ENCODE data around the gene HAVCR2.
A peak's percentile ranks its signal among the peaks of the same experiment; 100 is the strongest.
"Not testable (repeated sequence)": the region's sequence is repeated elsewhere in the genome, so short reads cannot be mapped to it uniquely, and the experiment has no call there.

The HAVCR2 gene

DNA sequence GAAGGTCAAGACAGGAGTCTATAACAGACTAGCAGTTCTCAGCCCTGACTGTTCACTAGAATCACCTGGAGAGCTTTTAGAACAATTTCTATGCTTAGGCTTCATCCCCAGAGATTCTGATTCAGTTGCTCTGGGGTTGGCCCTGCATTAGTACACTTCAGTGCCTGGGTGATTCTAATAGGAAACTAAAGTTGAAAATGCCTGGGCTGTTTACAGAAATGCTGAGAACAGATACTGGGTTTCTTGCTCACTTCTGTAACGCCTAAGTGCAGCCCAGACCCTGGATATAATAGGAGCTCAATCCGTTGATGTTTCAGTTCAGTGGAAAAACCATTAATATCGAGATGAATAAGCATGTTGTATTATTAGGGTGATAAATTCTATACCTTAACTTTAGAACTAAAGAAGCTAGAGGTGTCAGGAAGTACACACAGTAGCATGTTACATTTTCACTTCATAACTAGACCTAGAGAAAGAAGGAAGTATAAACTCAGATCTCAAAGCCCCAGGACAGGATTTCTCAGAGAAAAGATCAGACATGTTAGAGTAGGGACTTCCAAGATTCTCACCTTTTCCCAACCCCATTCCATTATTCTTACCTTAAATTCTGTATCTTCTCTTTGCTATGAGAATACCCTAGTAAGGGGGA, 20.4 kb downstream of the HAVCR2 start:
- no peak for DNase-seq (ENCODE audit: low spot score)

- DNase-seq (ENCODE audit: low spot score): no peak
Measured at GRCh38 chr5:157086751-157087359, 22.0 kb downstream of the HAVCR2 start.

GRCh38 chr5:157085930-157086329, 22.9 kb downstream of the HAVCR2 start:
- no peak for DNase-seq (ENCODE audit: low spot score)

GRCh38 chr5:157080286-157080685, 28.6 kb downstream of the HAVCR2 start:
- no peak for DNase-seq (ENCODE audit: low spot score)

- DNase-seq (ENCODE audit: low spot score): no peak
Measured at GRCh38 chr5:157076558-157076957, 32.3 kb downstream of the HAVCR2 start.

GRCh38 chr5:157072508-157072907, 36.3 kb downstream of the HAVCR2 start:
- peak; percentile 63 for DNase-seq (ENCODE audit: low spot score)

DNA sequence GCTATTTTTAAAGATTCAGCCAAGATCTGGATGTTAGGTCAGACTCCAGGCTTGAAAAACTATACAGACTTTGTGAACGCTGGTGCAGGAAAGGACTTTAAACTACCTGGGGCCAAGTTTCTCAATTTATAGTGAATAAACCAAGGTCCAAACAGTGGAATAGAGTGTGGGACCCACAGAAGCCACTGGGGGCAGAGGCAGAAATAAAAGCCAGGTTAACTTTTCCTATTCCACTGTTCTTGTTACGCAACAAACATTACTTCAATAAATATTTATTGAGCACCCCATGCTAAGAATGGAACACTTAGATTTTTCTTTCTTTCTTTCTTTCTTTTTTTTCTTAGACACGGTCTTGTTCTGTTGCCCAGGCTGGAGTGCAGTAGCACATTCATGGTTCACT, 38.9 kb downstream of the HAVCR2 start:
- no peak for DNase-seq (ENCODE audit: low spot score)

GRCh38 chr5:157068785-157069184, 40.1 kb downstream of the HAVCR2 start:
- DNase-seq (ENCODE audit: low spot score): no peak

DNA sequence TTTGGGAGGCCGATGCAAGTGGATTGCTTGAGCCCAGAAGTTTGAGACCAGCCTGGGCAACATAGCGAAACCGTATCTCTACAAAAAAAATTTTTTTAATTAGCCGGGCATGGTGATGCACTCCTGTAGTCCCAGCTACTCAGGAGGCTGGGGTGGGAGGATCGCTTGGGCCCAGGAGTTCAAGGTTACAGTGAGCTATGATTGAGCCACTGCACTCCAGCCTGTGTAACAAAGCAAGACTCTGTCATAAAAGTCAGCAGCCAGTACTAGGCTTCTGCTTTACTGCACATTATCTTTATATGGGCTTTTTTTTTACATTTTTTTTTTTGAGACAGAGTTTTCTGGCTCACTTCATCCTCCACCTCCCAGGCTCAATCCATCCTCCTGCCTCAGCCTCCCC, 40.5 kb downstream of the HAVCR2 start:
- DNase-seq (ENCODE audit: low spot score): no peak

DNA sequence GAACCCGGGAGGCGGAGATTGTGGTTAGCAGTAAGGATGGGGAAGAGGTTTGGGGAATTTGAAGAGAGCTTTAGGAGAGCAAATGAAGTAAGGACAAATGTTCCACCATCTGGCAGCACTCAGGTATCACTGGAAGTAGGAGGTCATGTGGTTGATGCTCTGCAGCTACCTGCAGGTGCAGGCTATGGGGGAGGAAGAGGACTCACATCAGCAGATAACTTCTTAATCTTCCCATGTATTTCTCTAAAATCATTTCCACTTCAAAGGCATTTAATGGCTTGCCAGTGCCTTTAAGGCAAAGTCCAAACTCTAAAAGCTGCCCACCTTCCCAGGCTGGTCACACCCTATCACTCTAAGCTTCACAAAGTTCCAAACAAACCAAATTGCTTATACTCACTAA, 41.8 kb downstream of the HAVCR2 start:
- DNase-seq (ENCODE audit: low spot score): no peak

DNA sequence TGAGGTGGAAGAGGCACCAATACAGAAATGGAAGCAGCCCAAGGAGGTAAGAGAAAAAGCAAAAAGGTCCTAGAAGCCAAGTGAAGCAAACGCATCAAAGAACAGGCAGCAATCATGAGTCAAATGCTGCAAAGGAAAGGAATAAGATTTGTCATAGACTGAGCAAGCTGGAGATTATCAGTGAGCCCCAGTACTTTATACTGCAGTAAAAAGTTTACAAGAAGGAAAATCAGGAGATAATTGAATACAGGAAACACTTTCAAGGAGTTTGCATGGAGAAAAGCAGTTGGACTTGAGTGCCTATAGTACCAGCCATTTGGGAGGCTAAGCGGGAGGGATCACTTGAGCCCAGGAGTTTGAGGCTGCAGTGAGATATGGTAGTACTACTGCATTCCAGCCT, 42.8 kb downstream of the HAVCR2 start:
- no peak for DNase-seq (ENCODE audit: low spot score)

DNA sequence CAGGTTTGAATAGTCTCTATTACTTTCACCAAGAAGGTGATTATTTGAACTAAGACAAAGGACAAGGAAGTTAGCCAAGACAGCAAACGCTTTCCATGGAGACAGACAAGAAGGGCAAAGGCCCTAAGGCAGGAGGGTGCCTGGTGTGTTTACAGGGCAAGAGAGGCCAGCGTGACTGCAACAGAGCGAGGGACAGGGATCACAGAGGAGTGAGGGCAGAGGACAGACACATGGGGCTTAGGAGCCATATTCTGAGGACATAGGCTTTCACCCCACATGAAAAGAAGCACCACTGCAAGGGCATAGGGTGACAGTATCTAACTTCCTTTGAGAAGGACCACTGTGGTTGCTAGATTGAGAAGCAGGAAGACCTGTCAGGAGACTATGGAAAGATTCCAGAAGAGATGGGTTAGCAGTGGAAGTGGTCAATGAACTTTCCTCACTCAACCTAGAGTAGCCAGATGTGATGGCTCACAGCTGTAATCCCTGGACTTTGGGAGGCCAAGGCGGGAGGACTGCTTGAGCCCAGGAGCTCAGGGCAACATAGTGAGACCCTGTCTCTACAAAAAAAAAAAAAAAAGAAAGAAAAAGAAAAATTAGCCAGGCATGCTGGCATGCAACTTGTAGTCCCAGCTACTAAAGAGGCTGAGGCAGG, 44.9 kb downstream of the HAVCR2 start:
- DNase-seq (ENCODE audit: low spot score): no peak

GRCh38 chr5:157059891-157060290, 49.0 kb downstream of the HAVCR2 start:
- no peak for DNase-seq (ENCODE audit: low spot score)

- peak; percentile 61 for DNase-seq (ENCODE audit: low spot score)
Measured at GRCh38 chr5:157059093-157059539, 49.7 kb downstream of the HAVCR2 start, which contains the start of gene HAVCR1. Gene HAVCR1, minus strand, starts transcription at chr5:157059116. Its CDS starts 1,173 bp downstream, at chr5:157057943.

DNA sequence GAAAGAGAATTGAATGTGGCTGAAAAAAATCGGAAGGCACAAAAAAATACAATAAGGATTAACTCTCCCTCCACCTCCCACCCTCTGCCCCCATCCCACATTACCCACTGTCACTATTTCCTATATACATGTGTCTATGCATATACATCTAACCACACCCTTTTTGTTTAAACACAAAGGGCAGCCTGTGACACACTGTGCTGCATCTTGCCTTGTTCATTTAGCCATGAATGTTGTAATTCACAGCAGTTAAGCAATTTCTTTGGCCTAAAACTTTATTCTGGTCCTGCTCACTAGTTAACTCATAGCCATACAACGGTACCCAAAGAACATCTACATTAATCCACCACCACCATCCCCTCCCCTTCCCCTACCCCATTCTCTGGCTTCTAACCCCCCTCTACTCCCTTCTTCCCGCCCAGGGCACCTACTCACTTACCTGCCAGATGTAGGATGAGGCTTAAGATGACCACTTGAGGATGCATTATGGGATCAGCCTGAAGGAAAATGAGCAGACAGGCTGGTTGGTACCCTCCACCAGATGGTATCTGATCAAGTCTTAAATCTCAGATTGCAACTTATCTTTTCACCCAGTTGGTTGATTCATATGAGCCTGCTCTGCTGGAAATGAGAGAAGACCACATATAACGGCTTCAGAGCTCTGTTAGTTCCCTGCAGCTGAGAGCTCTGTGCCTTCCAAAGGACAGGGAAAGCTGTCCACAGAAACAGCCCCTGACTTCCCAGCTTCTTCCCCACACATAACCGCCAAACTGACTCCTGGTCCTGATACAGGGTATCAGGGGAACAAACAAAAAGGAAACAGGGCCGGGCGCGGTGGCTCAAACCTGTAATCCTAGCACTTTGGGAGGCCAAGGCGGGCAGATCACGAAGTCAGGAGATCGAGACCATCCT, 51.1 kb downstream of the HAVCR2 start:
- DNase-seq (ENCODE audit: low spot score): no peak

- not testable (repeated sequence) for DNase-seq (ENCODE audit: low spot score)
Measured at GRCh38 chr5:157056848-157057247, 52.0 kb downstream of the HAVCR2 start.

DNA sequence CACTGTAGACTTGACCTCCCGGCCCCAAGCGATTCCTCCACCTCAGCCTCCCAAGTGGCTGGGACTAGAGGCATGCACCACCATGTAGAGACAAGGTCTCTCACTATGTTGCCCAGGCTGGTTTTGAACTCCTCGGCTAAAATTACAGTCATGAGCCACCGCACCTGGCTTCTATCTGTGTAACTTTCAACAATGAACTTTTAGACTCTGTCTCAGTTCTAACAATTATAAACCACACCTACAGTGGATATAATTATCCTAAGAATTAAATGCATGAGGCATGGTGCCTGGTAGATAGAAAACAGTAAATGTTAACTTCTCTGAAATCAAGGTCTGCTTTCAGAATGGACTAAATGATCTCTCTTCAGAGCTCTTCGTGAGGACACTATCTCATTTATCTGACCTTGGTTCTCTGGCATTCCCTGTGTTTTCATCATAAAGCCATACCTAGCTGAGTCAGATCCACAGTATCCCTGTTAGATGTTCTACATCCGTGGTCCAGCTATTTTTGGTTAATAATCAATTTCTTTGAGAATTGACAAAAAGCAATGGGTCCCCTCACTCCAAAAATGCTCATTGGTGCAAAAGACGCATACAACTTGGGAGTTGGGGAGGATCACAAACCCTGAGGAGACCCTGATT, 57.1 kb downstream of the HAVCR2 start:
- DNase-seq (ENCODE audit: low spot score): no peak

DNA sequence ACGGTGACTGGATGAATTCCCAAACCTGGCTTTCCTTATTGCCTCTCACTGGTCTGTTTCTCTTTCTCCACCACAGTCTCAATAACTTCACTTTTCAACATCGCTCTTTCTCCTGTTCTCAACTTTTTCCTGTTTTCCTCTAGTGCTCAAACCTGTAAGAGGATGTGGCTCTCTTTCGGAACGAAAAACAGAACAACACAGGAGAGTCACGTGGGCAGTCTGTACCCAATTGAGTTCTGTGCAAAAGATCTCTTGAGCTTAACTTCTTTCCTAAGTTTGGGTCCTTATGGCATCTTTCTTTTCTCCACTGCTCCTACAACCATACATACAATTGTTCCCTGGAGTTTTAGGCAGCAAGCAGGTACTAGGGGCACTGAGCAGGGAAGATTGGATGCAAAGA, 58.8 kb downstream of the HAVCR2 start:
- DNase-seq (ENCODE audit: low spot score): no peak

- peak; percentile 32 for DNase-seq (ENCODE audit: low spot score)
Measured at GRCh38 chr5:157049605-157050004, 59.2 kb downstream of the HAVCR2 start.

- DNase-seq (ENCODE audit: low spot score): no peak
Measured at GRCh38 chr5:157047898-157048297, 60.9 kb downstream of the HAVCR2 start.

DNA sequence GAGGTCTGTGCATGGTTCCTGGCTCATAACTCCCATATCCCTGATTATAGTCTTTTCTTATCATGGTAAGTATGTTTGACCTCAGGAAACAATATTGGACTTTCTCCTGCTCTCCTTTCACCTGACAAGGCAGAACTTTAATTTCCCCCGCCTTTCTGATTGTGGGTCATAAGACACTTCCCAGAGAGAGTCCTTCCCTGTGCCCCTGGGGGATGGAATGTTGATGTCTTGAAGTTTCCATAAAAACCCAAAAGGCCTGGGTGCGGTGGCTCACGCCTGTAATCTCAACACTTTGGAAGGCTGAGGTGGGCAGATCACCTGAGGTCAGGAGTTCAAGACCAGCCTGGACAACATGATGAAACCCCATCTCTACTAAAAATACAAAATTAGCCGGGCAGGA, 61.8 kb downstream of the HAVCR2 start:
- DNase-seq (ENCODE audit: low spot score): not testable (repeated sequence)

DNA sequence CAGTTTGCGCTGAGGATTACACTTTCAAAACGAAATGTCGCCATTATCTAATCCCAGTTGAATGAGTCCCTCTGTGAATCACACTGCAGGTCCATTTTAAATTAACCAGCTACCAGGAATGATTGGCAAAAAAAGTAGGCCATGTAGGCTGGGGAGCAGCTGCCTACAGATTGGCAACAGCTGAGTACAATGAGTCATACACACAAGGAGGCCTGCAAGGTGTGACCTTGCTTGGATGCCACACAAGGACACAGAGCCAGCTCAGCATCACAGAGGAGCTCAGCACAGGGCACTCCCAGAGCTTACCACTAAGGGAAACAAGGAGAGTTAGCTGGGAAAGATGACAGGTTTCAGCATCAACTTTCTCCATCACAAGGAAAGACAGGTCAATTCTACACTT, 62.8 kb downstream of the HAVCR2 start:
- peak; percentile 46 for DNase-seq (ENCODE audit: low spot score)
